Calu3 (cell line): ENCODE data around the gene VMP1. TPM values are rescaled to one million over a fixed set of nuclear protein-coding genes. Genes with fewer than 3 reads are reported as not detected.

Experiments used
- BruUV-seq: library from RNA; stranded (reverse); fragments of 400-500 nt; replicated peaks from 2 replicates; lab custom pipeline; 2021; lab: Mats Ljungman, UMichigan
- CTCF ChIA-PET: fragments of 300-600 bp; sonication (Branson Sonifier 250); formaldehyde crosslinking; loops from one replicate; lab custom pipeline; 2022; ENCODE audit warnings: antibody characterized with exemption; lab: Charles Lee
- DNase-seq: peaks from one replicate; pipeline ENCODE4 v3.0.0; 2022
- H3K27ac Mint-ChIP-seq: one replicate; pipeline ENCODE4 v1.8.0; 2022; ENCODE audit warnings: mixed read lengths; ENCODE audit not compliant: unreplicated experiment
- H3K27me3 Mint-ChIP-seq: one replicate; pipeline ENCODE4 v1.8.0; 2022; ENCODE audit warnings: mixed read lengths; ENCODE audit not compliant: unreplicated experiment
- H3K36me3 Mint-ChIP-seq: one replicate; pipeline ENCODE4 v1.8.0; 2022; ENCODE audit warnings: mild to moderate bottlenecking, moderate library complexity, mixed read lengths; ENCODE audit not compliant: insufficient read depth, unreplicated experiment
- H3K4me1 Mint-ChIP-seq: one replicate; pipeline ENCODE4 v1.8.0; 2022; ENCODE audit warnings: mild to moderate bottlenecking, low read depth, mixed read lengths; ENCODE audit not compliant: unreplicated experiment
- H3K4me3 Mint-ChIP-seq: one replicate; pipeline ENCODE4 v1.8.0; 2022; ENCODE audit warnings: mild to moderate bottlenecking, low read depth, moderate library complexity, mixed read lengths; ENCODE audit not compliant: unreplicated experiment
- H3K9me3 Mint-ChIP-seq: one replicate; pipeline ENCODE4 v1.8.0; 2022; ENCODE audit warnings: low read depth, mixed read lengths; ENCODE audit not compliant: unreplicated experiment
- CTCF ChIP-seq: fragments of 200-600 bp; IDR thresholded peaks from one replicate; pipeline ENCODE4 v1.8.0; 2022; ENCODE audit warnings: antibody characterized with exemption; ENCODE audit not compliant: unreplicated experiment
- intact Hi-C: fragments of 100-400 bp; cut with micrococcal nuclease; formaldehyde crosslinking; loops from one replicate; pipeline ENCODE4 v1.10.0; 2022; ENCODE audit not compliant: unreplicated experiment
- total RNA-seq: library from RNA; stranded (reverse); gene quantifications from 2 replicates; pipeline ENCODE4 v1.2.3, GENCODE V29; 2022

The VMP1 gene
- total RNA-seq, 1 experiment from 2014 or later, result 315 TPM

- no TSS peak for BruUV-seq
- peaks cover 18% of the 10 kb centered on the region for H3K4me1 Mint-ChIP-seq
Observed at GRCh38 chr17:59760160-59760559, 52.7 kb downstream of the VMP1 start.

GRCh38 chr17:59761385-59762048, 54.1 kb downstream of the VMP1 start:
- H3K4me1 Mint-ChIP-seq, result peaks cover 12% of the 10 kb centered on the region
- no peaks in the 10 kb centered on the region for H3K9me3 Mint-ChIP-seq

More at GRCh38 chr17:59760160-59760559, 52.7 kb downstream of the VMP1 start:
- CTCF ChIA-PET, result interaction anchor here (0.7 kb wide), 1 partner anchor 51 kb away, joined by 6 read pairs; no protein-coding TSS in a partner anchor
- no peak for DNase-seq
- H3K9me3 Mint-ChIP-seq, result no peaks in the 10 kb centered on the region
- intact Hi-C loops, result no loop called here
- TF ChIP-seq CTCF, result no peak
- no peaks in the 10 kb centered on the region for H3K27me3 Mint-ChIP-seq
- no peak overlapping the region for H3K4me3 Mint-ChIP-seq
- peak overlapping the region; percentile 69 for H3K27ac Mint-ChIP-seq
- H3K36me3 Mint-ChIP-seq, result peaks cover 37% of the 10 kb centered on the region

GRCh38 chr17:59762049-59762823, 54.8 kb downstream of the VMP1 start:
- Mint-ChIP-seq H3K27ac (peak overlapping the region; percentile 66), H3K4me3 (peak overlapping the region; percentile 9), H3K27me3 (no peaks in the 10 kb centered on the region), H3K36me3 (peaks cover 28% of the 10 kb centered on the region), H3K9me3 (no peaks in the 10 kb centered on the region), H3K4me1 (peaks cover 9% of the 10 kb centered on the region)
- no TSS peak for BruUV-seq
- CTCF ChIA-PET, result interaction anchor here (0.5 to 0.7 kb wide), 2 partner anchors 67 to 91 kb away, joined by 3 to 6 read pairs; no protein-coding TSS in a partner anchor
- DNase-seq, result no peak
- no peak for TF ChIP-seq CTCF
- intact Hi-C loops, result no loop called here

More at GRCh38 chr17:59761385-59762048, 54.1 kb downstream of the VMP1 start:
- Mint-ChIP-seq H3K27ac (peak overlapping the region; percentile 66), H3K27me3 (no peaks in the 10 kb centered on the region), H3K4me3 (peak overlapping the region; percentile 9), H3K36me3 (peaks cover 29% of the 10 kb centered on the region)
- intact Hi-C loops, result no loop called here
- CTCF ChIA-PET, result interaction anchor here (0.5 kb wide), 1 partner anchor 68 kb away, joined by 3 read pairs; no protein-coding TSS in a partner anchor
- no peak for DNase-seq
- no TSS peak for BruUV-seq
- TF ChIP-seq CTCF, result no peak

DNA sequence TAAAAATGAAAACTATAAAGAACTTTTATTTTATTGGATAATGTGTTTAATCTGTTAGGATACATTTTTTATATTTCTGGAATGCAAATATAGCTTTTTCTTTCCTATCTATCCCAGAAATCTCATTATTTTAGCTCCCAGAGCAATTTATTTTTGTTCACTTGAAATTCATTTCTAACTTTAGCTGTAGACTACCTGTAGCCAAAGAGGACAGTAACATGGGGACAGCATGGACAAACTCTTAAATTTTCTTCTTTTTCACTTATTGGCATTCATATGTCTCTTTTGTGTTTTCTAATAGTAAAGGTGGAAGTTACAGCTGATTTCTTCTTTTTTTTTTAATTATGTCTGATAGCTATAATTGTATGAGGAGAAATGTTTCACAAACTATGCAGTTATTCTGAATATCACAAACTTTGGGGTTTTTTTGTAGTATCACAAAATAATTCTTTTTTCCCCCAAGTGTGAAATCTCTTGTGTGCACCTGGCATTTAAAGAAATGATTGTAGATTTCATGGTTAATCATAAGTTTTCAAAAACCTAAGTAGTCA, 55.4 kb downstream of the VMP1 start:
- H3K9me3 Mint-ChIP-seq, result no peaks in the 10 kb centered on the region
- CTCF ChIA-PET, result interaction anchor here (0.7 kb wide), 1 partner anchor 91 kb away, joined by 6 read pairs; no protein-coding TSS in a partner anchor
- no TSS peak for BruUV-seq
- no peak for TF ChIP-seq CTCF
- peak overlapping the region; percentile 40 for H3K27ac Mint-ChIP-seq
- intact Hi-C loops, result no loop called here
- H3K27me3 Mint-ChIP-seq, result no peaks in the 10 kb centered on the region
- peaks cover 9% of the 10 kb centered on the region for H3K4me1 Mint-ChIP-seq
- no peak overlapping the region for H3K4me3 Mint-ChIP-seq
- H3K36me3 Mint-ChIP-seq, result peaks cover 28% of the 10 kb centered on the region
- no peak for DNase-seq
